ENCODE results near the gene B4GALNT3. TPM values are rescaled to one million over a fixed set of nuclear protein-coding genes. Genes with fewer than 3 reads are reported as not detected.

The B4GALNT3 gene
- total and polyA plus RNA-seq, 7 donors: 0.21 to 4.0 (median 0.57) TPM

DNA sequence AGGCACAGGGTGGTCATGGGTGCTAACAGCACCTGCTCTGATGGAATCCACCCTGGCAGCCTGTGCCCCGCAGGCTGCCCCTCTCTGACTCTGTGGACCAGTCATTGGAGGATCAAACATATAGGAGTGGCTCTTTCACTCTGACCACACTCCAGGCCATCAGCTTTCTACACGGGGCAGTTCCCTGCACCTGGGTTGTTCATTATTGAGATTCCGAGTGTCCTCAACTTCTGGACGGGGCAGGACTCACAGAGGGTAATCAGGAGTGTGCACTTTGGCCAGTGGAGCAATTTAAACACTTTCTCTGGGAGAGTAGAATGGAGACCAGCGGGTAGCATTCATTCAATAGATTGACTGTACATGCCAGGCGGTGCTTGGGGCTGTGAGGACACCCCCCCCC, 108.7 kb downstream of the B4GALNT3 start:
- TF ChIP-seq, protein P1, sequence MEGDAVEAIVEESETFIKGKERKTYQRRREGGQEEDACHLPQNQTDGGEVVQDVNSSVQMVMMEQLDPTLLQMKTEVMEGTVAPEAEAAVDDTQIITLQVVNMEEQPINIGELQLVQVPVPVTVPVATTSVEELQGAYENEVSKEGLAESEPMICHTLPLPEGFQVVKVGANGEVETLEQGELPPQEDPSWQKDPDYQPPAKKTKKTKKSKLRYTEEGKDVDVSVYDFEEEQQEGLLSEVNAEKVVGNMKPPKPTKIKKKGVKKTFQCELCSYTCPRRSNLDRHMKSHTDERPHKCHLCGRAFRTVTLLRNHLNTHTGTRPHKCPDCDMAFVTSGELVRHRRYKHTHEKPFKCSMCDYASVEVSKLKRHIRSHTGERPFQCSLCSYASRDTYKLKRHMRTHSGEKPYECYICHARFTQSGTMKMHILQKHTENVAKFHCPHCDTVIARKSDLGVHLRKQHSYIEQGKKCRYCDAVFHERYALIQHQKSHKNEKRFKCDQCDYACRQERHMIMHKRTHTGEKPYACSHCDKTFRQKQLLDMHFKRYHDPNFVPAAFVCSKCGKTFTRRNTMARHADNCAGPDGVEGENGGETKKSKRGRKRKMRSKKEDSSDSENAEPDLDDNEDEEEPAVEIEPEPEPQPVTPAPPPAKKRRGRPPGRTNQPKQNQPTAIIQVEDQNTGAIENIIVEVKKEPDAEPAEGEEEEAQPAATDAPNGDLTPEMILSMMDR (IDR thresholded peaks at IDR 0.05): no peak
- H3K27me3 ChIP-seq (ENCODE audit: insufficient read depth in 3 of 3, low read length in 2 of 3): no peaks in the 10 kb centered on the region
- H3K4me3 ChIP-seq: no peak overlapping the region
- no peaks in the 10 kb centered on the region for H3K9me3 ChIP-seq
- DNase-seq: no peak
- WGBS, 3 donors: 80 to 87% (median 85%) methylated on average over 6 of the region's 6 CpGs
- no peaks in the 10 kb centered on the region for H3K36me3 ChIP-seq (ENCODE audit: insufficient read depth in 1 of 2, low read depth in 1 of 2)
- no peak overlapping the region for H3K27ac ChIP-seq
- intact Hi-C loops (cut with DNase I): loop anchor here (5.0 to 10.0 kb wide), 4 partner anchors 384 to 1016 kb away; no protein-coding TSS in a partner anchor
- no peak for ATAC-seq
- peaks cover 17% of the 10 kb centered on the region for H3K4me1 ChIP-seq

GRCh38 chr12:569091-569676, 109.4 kb downstream of the B4GALNT3 start:
- H3K9me3 ChIP-seq: no peaks in the 10 kb centered on the region
- peak in 1 of 2 donors; percentile 51 for DNase-seq
- no peak for ATAC-seq
- intact Hi-C loops (cut with DNase I): loop anchor here (1.0 to 10.0 kb wide), 5 partner anchors 182 to 1016 kb away; no protein-coding TSS in a partner anchor
- H3K27ac ChIP-seq: no peak overlapping the region
- no peaks in the 10 kb centered on the region for H3K36me3 ChIP-seq (ENCODE audit: insufficient read depth in 1 of 2, low read depth in 1 of 2)
- H3K4me1 ChIP-seq: peaks cover 17% of the 10 kb centered on the region
- peak overlapping the region; percentile 79 for H3K4me3 ChIP-seq
- TF ChIP-seq, protein P1 (IDR thresholded peaks at IDR 0.05): no peak
- 69 to 77% (median 73%) methylated on average over 6 of the region's 6 CpGs for WGBS, 3 donors
- H3K27me3 ChIP-seq (ENCODE audit: insufficient read depth in 3 of 3, low read length in 2 of 3): no peaks in the 10 kb centered on the region

DNA sequence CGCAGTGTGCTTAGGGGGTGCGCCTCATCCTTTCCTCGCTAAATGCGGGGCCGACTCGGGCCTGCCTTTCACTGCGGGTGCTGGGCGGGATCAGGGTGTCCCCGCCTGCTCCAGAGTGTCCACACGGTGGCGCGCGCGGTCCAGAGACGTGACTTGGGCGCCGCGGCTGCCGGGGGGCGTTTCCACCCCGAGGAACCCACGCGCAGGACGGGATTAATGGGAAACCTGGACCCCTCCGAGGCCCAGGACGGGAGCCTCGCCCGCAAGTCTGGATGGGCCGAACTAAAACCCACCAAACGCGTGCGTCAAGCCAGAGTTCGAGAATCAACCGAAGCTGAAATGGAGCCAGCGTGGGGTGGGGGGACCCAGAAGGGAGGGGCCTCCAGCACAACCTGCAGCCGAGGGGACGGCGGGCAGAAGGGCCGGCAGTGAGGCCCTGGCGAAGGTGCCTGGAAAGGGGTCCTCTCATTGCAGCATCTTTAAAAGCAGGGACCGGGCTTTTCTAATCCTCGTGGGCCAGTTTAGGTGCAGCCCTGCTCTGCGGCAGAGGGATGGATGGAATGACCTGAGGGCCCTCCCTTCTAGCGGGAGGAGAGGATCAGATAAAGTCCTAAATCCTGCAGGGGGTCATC, 110.2 kb downstream of the B4GALNT3 start:
- H3K9me3 ChIP-seq: no peaks in the 10 kb centered on the region
- peak; percentile 68 to 83 (median 78) for ATAC-seq
- peak overlapping the region; percentile 95 for H3K27ac ChIP-seq
- peak; percentile 93 to 94 for DNase-seq
- peak overlapping the region; percentile 79 for H3K4me3 ChIP-seq
- H3K36me3 ChIP-seq (ENCODE audit: insufficient read depth in 1 of 2, low read depth in 1 of 2): no peaks in the 10 kb centered on the region
- WGBS, 3 donors: 1 to 2% (median 1%) methylated on average over 43 to 44 of the region's 44 CpGs
- no peaks in the 10 kb centered on the region for H3K27me3 ChIP-seq (ENCODE audit: insufficient read depth in 3 of 3, low read length in 2 of 3)
- peaks cover 17% of the 10 kb centered on the region for H3K4me1 ChIP-seq
- intact Hi-C loops (cut with DNase I): loop anchor here (1.0 to 10.0 kb wide), 9 partner anchors 181 to 1015 kb away; partner anchors contain the start of genes RAD52 (in 1 of the 2) and WNK1 (in 1 of the 2)
- TF ChIP-seq, protein P1 (IDR thresholded peaks at IDR 0.05): peak; percentile 97

GRCh38 chr12:570435-570920, 110.7 kb downstream of the B4GALNT3 start:
- Histone ChIP-seq H3K4me1 (peaks cover 17% of the 10 kb centered on the region), H3K9me3 (no peaks in the 10 kb centered on the region), H3K4me3 (peak overlapping the region; percentile 79), H3K36me3 (ENCODE audit: insufficient read depth in 1 of 2, low read depth in 1 of 2) (no peaks in the 10 kb centered on the region), H3K27me3 (ENCODE audit: insufficient read depth in 3 of 3, low read length in 2 of 3) (no peaks in the 10 kb centered on the region), H3K27ac (peak overlapping the region; percentile 95)
- peak; percentile 86 to 92 for DNase-seq
- 3 to 12% (median 10%) methylated on average over 18 to 22 of the region's 22 CpGs for WGBS, 3 donors
- intact Hi-C loops (cut with DNase I): loop anchor here (2.0 to 5.0 kb wide), 4 partner anchors 182 to 378 kb away; partner anchors contain the start of genes RAD52 (in 1 of the 2) and WNK1 (in 1 of the 2)
- peak; percentile 78 to 88 (median 85) for ATAC-seq
- TF ChIP-seq, protein P1 (IDR thresholded peaks at IDR 0.05): no peak
